HepG2 (cell line): ENCODE measurements around the gene FOSL2. TPM values are rescaled to one million over a fixed set of nuclear protein-coding genes. Genes with fewer than 3 reads are reported as not detected.
A peak's percentile ranks its signal among the peaks of the same experiment; 100 is the strongest.

Experiments
- ARNTL ChIP-seq: sonication (generic); formaldehyde crosslinking; IDR thresholded peaks from 2 replicates; pipeline ENCODE4 v1.4.0; 2020; ENCODE audit warnings: mild to moderate bottlenecking, missing genetic modification reagents
- CCDC6 ChIP-seq: sonication (generic); formaldehyde crosslinking; IDR thresholded peaks from 2 replicates; pipeline ENCODE4 v1.8.1; 2022; ENCODE audit warnings: mild to moderate bottlenecking, missing genetic modification reagents, moderate library complexity
- FOXK2 ChIP-seq: fragments of 450-650 bp; IDR thresholded peaks from 2 replicates; pipeline ENCODE4 v1.6.1; 2016
- KLF11 ChIP-seq: IDR thresholded peaks from 2 replicates; pipeline ENCODE4 v1.6.1; 2016; ENCODE audit warnings: missing compliant biosample characterization
- KMT2A ChIP-seq: sonication (generic); formaldehyde crosslinking; IDR thresholded peaks from 2 replicates; pipeline ENCODE4 v1.4.0; 2020; ENCODE audit warnings: missing genetic modification reagents
- MLX ChIP-seq: IDR thresholded peaks from 2 replicates; pipeline ENCODE4 v1.6.1; 2016
- NFYC ChIP-seq: IDR thresholded peaks from 2 replicates; pipeline ENCODE4 v1.6.1; 2016; ENCODE audit warnings: missing genetic modification reagents, missing compliant biosample characterization
- REL ChIP-seq: sonication (generic); formaldehyde crosslinking; conservative IDR thresholded peaks from 2 replicates; pipeline ENCODE4 v1.8.0; 2022; ENCODE audit warnings: mild to moderate bottlenecking, missing genetic modification reagents, moderate library complexity
- SIN3A ChIP-seq: IDR thresholded peaks from 2 replicates; pipeline ENCODE4 v1.6.1; 2011; ENCODE audit warnings: low read depth, mild to moderate bottlenecking, control low read depth, low read length, borderline replicate concordance
- THAP11 ChIP-seq: IDR thresholded peaks from 2 replicates; pipeline ENCODE4 v1.6.1; 2016; ENCODE audit warnings: missing biosample characterization, missing genetic modification reagents
- XBP1 ChIP-seq: sonication (generic); formaldehyde crosslinking; IDR thresholded peaks from 2 replicates; pipeline ENCODE4 v1.5.0; 2020; ENCODE audit warnings: missing genetic modification reagents
- ZNF225 ChIP-seq: sonication (generic); formaldehyde crosslinking; IDR thresholded peaks from 2 replicates; pipeline ENCODE4 v1.4.0; 2020; ENCODE audit warnings: mild to moderate bottlenecking, missing genetic modification reagents
- ZNF441 ChIP-seq: sonication (generic); formaldehyde crosslinking; IDR thresholded peaks from 2 replicates; pipeline ENCODE4 v1.7.0; 2021; ENCODE audit warnings: missing genetic modification reagents, borderline replicate concordance
- ZNF557 ChIP-seq: sonication (generic); formaldehyde crosslinking; IDR thresholded peaks from 2 replicates; pipeline ENCODE4 v1.4.0; 2020; ENCODE audit warnings: missing genetic modification reagents
- ZNF629 ChIP-seq: sonication (generic); formaldehyde crosslinking; conservative IDR thresholded peaks from 2 replicates; pipeline ENCODE4 v1.5.0; 2020; ENCODE audit warnings: missing genetic modification reagents
- ZNF740 ChIP-seq: sonication (generic); formaldehyde crosslinking; IDR thresholded peaks from 2 replicates; pipeline ENCODE4 v1.4.0; 2020; ENCODE audit warnings: missing genetic modification reagents
- ZSCAN25 ChIP-seq: sonication (generic); formaldehyde crosslinking; IDR thresholded peaks from 2 replicates; pipeline ENCODE4 v1.8.0; 2022; ENCODE audit warnings: mild to moderate bottlenecking, missing genetic modification reagents
- polyA plus RNA-seq, 8 experiments: library from polyadenylated mRNA; depleted of rRNA in 3 of 8; stranded (reverse) in 7 of 8; unstranded in 1 of 8; fragments of >200 nt; fragmentation: Illumina TruSeq in 4 of 8; extraction: Trizol in 4 of 8; gene quantifications; 2 replicates each; pipeline versions ENCODE4 v1.2.1 to v1.2.3, GENCODE V29; 2011 to 2016; ENCODE audit warnings: low read depth in 4 of 8, missing spikeins in 1 of 8, mixed read lengths in 1 of 8; ENCODE audit not compliant: insufficient read depth in 1 of 8
- total RNA-seq, 5 experiments: library from RNA; depleted of rRNA; stranded (reverse); fragments of >200 nt; fragmentation: Illumina TruSeq; extraction: Trizol; gene quantifications; 2 replicates each; pipeline ENCODE4 v1.2.3, GENCODE V29; 2016; ENCODE audit warnings: low read depth in 1 of 5
- TF ChIP-seq, protein P1 (sequence below): IDR thresholded peaks from 2 replicates; pipeline ENCODE4 v1.6.1; 2012; ENCODE audit warnings: low read length, improper control_type of control experiment
- TF ChIP-seq, protein P2 (sequence below): sonication (generic); formaldehyde crosslinking; IDR thresholded peaks from 2 replicates; pipeline ENCODE4 v1.4.0; 2020; ENCODE audit warnings: missing genetic modification reagents, borderline replicate concordance
- TF ChIP-seq, protein P3 (sequence below): sonication (generic); formaldehyde crosslinking; IDR thresholded peaks from 2 replicates; pipeline ENCODE4 v1.4.0; 2020; ENCODE audit warnings: missing genetic modification reagents, borderline replicate concordance

FOSL2 gene
- total and polyA plus RNA-seq, 2 of the 13 experiments (the other 11 are each of a cell fraction or from before 2014, with no cell fraction given) = 3.4 to 18.1 TPM

- peak; percentile 87 for TF ChIP-seq KMT2A (CRISPR knock-in tag)
- peak; percentile 95 for TF ChIP-seq SIN3A
- TF ChIP-seq ZNF225 = 0 out of 2 replicates have a peak, but pooled peaks have one; percentile 30
- TF ChIP-seq, protein P1, sequence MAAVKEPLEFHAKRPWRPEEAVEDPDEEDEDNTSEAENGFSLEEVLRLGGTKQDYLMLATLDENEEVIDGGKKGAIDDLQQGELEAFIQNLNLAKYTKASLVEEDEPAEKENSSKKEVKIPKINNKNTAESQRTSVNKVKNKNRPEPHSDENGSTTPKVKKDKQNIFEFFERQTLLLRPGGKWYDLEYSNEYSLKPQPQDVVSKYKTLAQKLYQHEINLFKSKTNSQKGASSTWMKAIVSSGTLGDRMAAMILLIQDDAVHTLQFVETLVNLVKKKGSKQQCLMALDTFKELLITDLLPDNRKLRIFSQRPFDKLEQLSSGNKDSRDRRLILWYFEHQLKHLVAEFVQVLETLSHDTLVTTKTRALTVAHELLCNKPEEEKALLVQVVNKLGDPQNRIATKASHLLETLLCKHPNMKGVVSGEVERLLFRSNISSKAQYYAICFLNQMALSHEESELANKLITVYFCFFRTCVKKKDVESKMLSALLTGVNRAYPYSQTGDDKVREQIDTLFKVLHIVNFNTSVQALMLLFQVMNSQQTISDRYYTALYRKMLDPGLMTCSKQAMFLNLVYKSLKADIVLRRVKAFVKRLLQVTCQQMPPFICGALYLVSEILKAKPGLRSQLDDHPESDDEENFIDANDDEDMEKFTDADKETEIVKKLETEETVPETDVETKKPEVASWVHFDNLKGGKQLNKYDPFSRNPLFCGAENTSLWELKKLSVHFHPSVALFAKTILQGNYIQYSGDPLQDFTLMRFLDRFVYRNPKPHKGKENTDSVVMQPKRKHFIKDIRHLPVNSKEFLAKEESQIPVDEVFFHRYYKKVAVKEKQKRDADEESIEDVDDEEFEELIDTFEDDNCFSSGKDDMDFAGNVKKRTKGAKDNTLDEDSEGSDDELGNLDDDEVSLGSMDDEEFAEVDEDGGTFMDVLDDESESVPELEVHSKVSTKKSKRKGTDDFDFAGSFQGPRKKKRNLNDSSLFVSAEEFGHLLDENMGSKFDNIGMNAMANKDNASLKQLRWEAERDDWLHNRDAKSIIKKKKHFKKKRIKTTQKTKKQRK = no peak
- peak; percentile 91 for TF ChIP-seq ARNTL (CRISPR knock-in tag)
- peak; percentile 79; the same call in 1 of the 2 replicates for TF ChIP-seq CCDC6 (CRISPR knock-in tag)
- TF ChIP-seq ZNF629 (CRISPR knock-in tag) = no peak
- TF ChIP-seq, protein P2, sequence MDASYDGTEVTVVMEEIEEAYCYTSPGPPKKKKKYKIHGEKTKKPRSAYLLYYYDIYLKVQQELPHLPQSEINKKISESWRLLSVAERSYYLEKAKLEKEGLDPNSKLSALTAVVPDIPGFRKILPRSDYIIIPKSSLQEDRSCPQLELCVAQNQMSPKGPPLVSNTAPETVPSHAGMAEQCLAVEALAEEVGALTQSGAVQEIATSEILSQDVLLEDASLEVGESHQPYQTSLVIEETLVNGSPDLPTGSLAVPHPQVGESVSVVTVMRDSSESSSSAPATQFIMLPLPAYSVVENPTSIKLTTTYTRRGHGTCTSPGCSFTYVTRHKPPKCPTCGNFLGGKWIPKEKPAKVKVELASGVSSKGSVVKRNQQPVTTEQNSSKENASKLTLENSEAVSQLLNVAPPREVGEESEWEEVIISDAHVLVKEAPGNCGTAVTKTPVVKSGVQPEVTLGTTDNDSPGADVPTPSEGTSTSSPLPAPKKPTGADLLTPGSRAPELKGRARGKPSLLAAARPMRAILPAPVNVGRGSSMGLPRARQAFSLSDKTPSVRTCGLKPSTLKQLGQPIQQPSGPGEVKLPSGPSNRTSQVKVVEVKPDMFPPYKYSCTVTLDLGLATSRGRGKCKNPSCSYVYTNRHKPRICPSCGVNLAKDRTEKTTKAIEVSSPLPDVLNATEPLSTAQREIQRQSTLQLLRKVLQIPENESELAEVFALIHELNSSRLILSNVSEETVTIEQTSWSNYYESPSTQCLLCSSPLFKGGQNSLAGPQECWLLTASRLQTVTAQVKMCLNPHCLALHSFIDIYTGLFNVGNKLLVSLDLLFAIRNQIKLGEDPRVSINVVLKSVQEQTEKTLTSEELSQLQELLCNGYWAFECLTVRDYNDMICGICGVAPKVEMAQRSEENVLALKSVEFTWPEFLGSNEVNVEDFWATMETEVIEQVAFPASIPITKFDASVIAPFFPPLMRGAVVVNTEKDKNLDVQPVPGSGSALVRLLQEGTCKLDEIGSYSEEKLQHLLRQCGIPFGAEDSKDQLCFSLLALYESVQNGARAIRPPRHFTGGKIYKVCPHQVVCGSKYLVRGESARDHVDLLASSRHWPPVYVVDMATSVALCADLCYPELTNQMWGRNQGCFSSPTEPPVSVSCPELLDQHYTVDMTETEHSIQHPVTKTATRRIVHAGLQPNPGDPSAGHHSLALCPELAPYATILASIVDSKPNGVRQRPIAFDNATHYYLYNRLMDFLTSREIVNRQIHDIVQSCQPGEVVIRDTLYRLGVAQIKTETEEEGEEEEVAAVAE (CRISPR knock-in tag) = peak; percentile 90
- TF ChIP-seq KLF11 (CRISPR knock-in tag) = peak; percentile 98
- TF ChIP-seq THAP11 (CRISPR knock-in tag) = peak; percentile 82
- TF ChIP-seq MLX (CRISPR knock-in tag) = peak; percentile 86
- TF ChIP-seq ZSCAN25 (CRISPR knock-in tag) = peak; percentile 96
- peak; percentile 88 for TF ChIP-seq FOXK2
- TF ChIP-seq ZNF557 (CRISPR knock-in tag) = no peak; the same call in 1 of the 2 replicates
- TF ChIP-seq REL (CRISPR knock-in tag) = peak; percentile 91; the same call in 1 of the 2 replicates
- TF ChIP-seq XBP1 (CRISPR knock-in tag) = 0 out of 2 replicates have a peak, but pooled peaks have one; percentile 64
- no peak; the same call in 1 of the 2 replicates for TF ChIP-seq ZNF740 (CRISPR knock-in tag)
- TF ChIP-seq ZNF441 (CRISPR knock-in tag) = peak; percentile 85
- TF ChIP-seq, protein P3, sequence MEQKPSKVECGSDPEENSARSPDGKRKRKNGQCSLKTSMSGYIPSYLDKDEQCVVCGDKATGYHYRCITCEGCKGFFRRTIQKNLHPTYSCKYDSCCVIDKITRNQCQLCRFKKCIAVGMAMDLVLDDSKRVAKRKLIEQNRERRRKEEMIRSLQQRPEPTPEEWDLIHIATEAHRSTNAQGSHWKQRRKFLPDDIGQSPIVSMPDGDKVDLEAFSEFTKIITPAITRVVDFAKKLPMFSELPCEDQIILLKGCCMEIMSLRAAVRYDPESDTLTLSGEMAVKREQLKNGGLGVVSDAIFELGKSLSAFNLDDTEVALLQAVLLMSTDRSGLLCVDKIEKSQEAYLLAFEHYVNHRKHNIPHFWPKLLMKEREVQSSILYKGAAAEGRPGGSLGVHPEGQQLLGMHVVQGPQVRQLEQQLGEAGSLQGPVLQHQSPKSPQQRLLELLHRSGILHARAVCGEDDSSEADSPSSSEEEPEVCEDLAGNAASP = peak; percentile 82
- TF ChIP-seq NFYC = 0 out of 2 replicates have a peak, but pooled peaks have one; percentile 24
Measured at GRCh38 chr2:28392297-28393113, at the start of gene FOSL2 (continued).
